Activated T-cell treated with anti-CD3 and anti-CD28 coated beads for 4 hours (primary cell): ENCODE measurements around the gene CIDEA.
"Not testable (repeated sequence)": the region's sequence is repeated elsewhere in the genome, so short reads cannot be mapped to it uniquely, and the experiment has no call there.

Experiments used
- DNase-seq: peaks from one replicate; pipeline ENCODE4 v3.0.0-alpha.2; 2020

CIDEA gene

GRCh38 chr18:12242658-12243260 is 11.4 kb upstream of the CIDEA start:
- DNase-seq, result no peak

- not testable (repeated sequence) for DNase-seq
Observed at GRCh38 chr18:12243272-12243671, 10.9 kb upstream of the CIDEA start.

GRCh38 chr18:12245793-12246135 is 8.4 kb upstream of the CIDEA start:
- DNase-seq, result no peak

GRCh38 chr18:12246849-12247808 is 7.0 kb upstream of the CIDEA start:
- DNase-seq, result no peak

GRCh38 chr18:12247946-12248345 is 6.2 kb upstream of the CIDEA start:
- no peak for DNase-seq

- no peak for DNase-seq
Observed at GRCh38 chr18:12248926-12249720, 5.0 kb upstream of the CIDEA start.

- DNase-seq, result no peak
Observed at GRCh38 chr18:12251311-12251710, 2.9 kb upstream of the CIDEA start.

- DNase-seq, result no peak
Observed at GRCh38 chr18:12252061-12252460, 2.1 kb upstream of the CIDEA start.

GRCh38 chr18:12253027-12253426 is 1.1 kb upstream of the CIDEA start:
- no peak for DNase-seq

GRCh38 chr18:12253663-12254135 is 462 bp upstream of the CIDEA start:
- no peak for DNase-seq

- no peak for DNase-seq
Observed at GRCh38 chr18:12254820-12255511, 805 bp downstream of the CIDEA start.

GRCh38 chr18:12255626-12256026 is 1.5 kb downstream of the CIDEA start:
- DNase-seq, result no peak

- DNase-seq, result no peak
Observed at GRCh38 chr18:12256951-12257350, 2.8 kb downstream of the CIDEA start.

GRCh38 chr18:12257996-12258718 is 4.0 kb downstream of the CIDEA start:
- no peak for DNase-seq

- DNase-seq, result no peak
Observed at GRCh38 chr18:12258719-12259705, 4.9 kb downstream of the CIDEA start.

GRCh38 chr18:12262748-12263147 is 8.6 kb downstream of the CIDEA start:
- no peak for DNase-seq

GRCh38 chr18:12264864-12265263 is 10.7 kb downstream of the CIDEA start:
- no peak for DNase-seq

- peak; percentile 43 for DNase-seq
Observed at GRCh38 chr18:12271376-12272235, 17.4 kb downstream of the CIDEA start.

GRCh38 chr18:12274793-12275192 is 20.6 kb downstream of the CIDEA start:
- no peak for DNase-seq
